ENCODE measurements around the gene KSR1.
"Not testable (repeated sequence)": the region's sequence is repeated elsewhere in the genome, so short reads cannot be mapped to it uniquely, and the experiment has no call there.

The KSR1 gene

GRCh38 chr17:27637818-27638217, 181.6 kb downstream of the KSR1 start:
- H3K4me3 Mint-ChIP-seq, H3K27ac Mint-ChIP-seq: not testable (repeated sequence)
- peaks cover 16% of the 10 kb centered on the region for H3K4me1 Mint-ChIP-seq (ENCODE audit: low read depth)

GRCh38 chr17:27638415-27638914, 182.2 kb downstream of the KSR1 start:
- not testable (repeated sequence) for H3K27me3 Mint-ChIP-seq (ENCODE audit: low read depth); H3K4me1 Mint-ChIP-seq (ENCODE audit: low read depth); H3K9me3 Mint-ChIP-seq; H3K27ac Mint-ChIP-seq; DNase-seq (ENCODE audit: low spot score); H3K4me3 Mint-ChIP-seq
- peaks cover 34% of the 10 kb centered on the region for H3K36me3 Mint-ChIP-seq (ENCODE audit: low read depth)

More at GRCh38 chr17:27637818-27638217, 181.6 kb downstream of the KSR1 start:
- H3K9me3 Mint-ChIP-seq; DNase-seq (ENCODE audit: low spot score); H3K27me3 Mint-ChIP-seq (ENCODE audit: low read depth): not testable (repeated sequence)
- peaks cover 35% of the 10 kb centered on the region for H3K36me3 Mint-ChIP-seq (ENCODE audit: low read depth)

GRCh38 chr17:27640790-27641189, 184.5 kb downstream of the KSR1 start:
- DNase-seq (ENCODE audit: low spot score): no peak
- H3K4me3 Mint-ChIP-seq: no peak overlapping the region
- no peaks in the 10 kb centered on the region for H3K9me3 Mint-ChIP-seq
- peaks cover 28% of the 10 kb centered on the region for H3K36me3 Mint-ChIP-seq (ENCODE audit: low read depth)
- no peaks in the 10 kb centered on the region for H3K4me1 Mint-ChIP-seq (ENCODE audit: low read depth)
- H3K27ac Mint-ChIP-seq: no peak overlapping the region
- H3K27me3 Mint-ChIP-seq (ENCODE audit: low read depth): no peaks in the 10 kb centered on the region

- Mint-ChIP-seq H3K9me3 (no peaks in the 10 kb centered on the region), H3K4me1 (ENCODE audit: low read depth) (no peaks in the 10 kb centered on the region), H3K27me3 (ENCODE audit: low read depth) (no peaks in the 10 kb centered on the region), H3K4me3 (no peak overlapping the region), H3K27ac (no peak overlapping the region), H3K36me3 (ENCODE audit: low read depth) (peaks cover 41% of the 10 kb centered on the region)
- no peak for DNase-seq (ENCODE audit: low spot score)
Measured at GRCh38 chr17:27644586-27644985, 188.3 kb downstream of the KSR1 start.

GRCh38 chr17:27645621-27646020, 189.4 kb downstream of the KSR1 start:
- H3K27me3 Mint-ChIP-seq (ENCODE audit: low read depth); DNase-seq (ENCODE audit: low spot score); H3K9me3 Mint-ChIP-seq; H3K4me3 Mint-ChIP-seq; H3K4me1 Mint-ChIP-seq (ENCODE audit: low read depth): not testable (repeated sequence)
- Mint-ChIP-seq H3K27ac (peak overlapping the region; percentile 41), H3K36me3 (ENCODE audit: low read depth) (peaks cover 36% of the 10 kb centered on the region)

- Mint-ChIP-seq H3K36me3 (ENCODE audit: low read depth) (peaks cover 30% of the 10 kb centered on the region), H3K4me1 (ENCODE audit: low read depth) (no peaks in the 10 kb centered on the region), H3K4me3 (no peak overlapping the region), H3K9me3 (no peaks in the 10 kb centered on the region), H3K27me3 (ENCODE audit: low read depth) (no peaks in the 10 kb centered on the region), H3K27ac (no peak overlapping the region)
- no peak for DNase-seq (ENCODE audit: low spot score)
Measured at GRCh38 chr17:27646232-27646631, 190.0 kb downstream of the KSR1 start.

- H3K36me3 Mint-ChIP-seq (ENCODE audit: low read depth): peaks cover 24% of the 10 kb centered on the region
- peaks cover 3% of the 10 kb centered on the region for H3K4me1 Mint-ChIP-seq (ENCODE audit: low read depth)
- no peak overlapping the region for H3K4me3 Mint-ChIP-seq
- no peaks in the 10 kb centered on the region for H3K27me3 Mint-ChIP-seq (ENCODE audit: low read depth)
- no peaks in the 10 kb centered on the region for H3K9me3 Mint-ChIP-seq
- DNase-seq (ENCODE audit: low spot score): no peak
- H3K27ac Mint-ChIP-seq: peak overlapping the region; percentile 38
Measured at GRCh38 chr17:27647765-27648164, 191.5 kb downstream of the KSR1 start.

GRCh38 chr17:27649111-27649571, 192.9 kb downstream of the KSR1 start:
- Mint-ChIP-seq H3K36me3 (ENCODE audit: low read depth) (peaks cover 19% of the 10 kb centered on the region), H3K27ac (peak overlapping the region; percentile 68)
- not testable (repeated sequence) for DNase-seq (ENCODE audit: low spot score); H3K27me3 Mint-ChIP-seq (ENCODE audit: low read depth); H3K9me3 Mint-ChIP-seq; H3K4me3 Mint-ChIP-seq; H3K4me1 Mint-ChIP-seq (ENCODE audit: low read depth)

GRCh38 chr17:27649929-27650328, 193.7 kb downstream of the KSR1 start:
- DNase-seq (ENCODE audit: low spot score): no peak
- peaks cover 17% of the 10 kb centered on the region for H3K36me3 Mint-ChIP-seq (ENCODE audit: low read depth)
- no peak overlapping the region for H3K4me3 Mint-ChIP-seq
- no peaks in the 10 kb centered on the region for H3K9me3 Mint-ChIP-seq
- peak overlapping the region; percentile 45 for H3K27ac Mint-ChIP-seq
- peaks cover 8% of the 10 kb centered on the region for H3K4me1 Mint-ChIP-seq (ENCODE audit: low read depth)
- H3K27me3 Mint-ChIP-seq (ENCODE audit: low read depth): no peaks in the 10 kb centered on the region

GRCh38 chr17:27650836-27651235, 194.6 kb downstream of the KSR1 start:
- peaks cover 17% of the 10 kb centered on the region for H3K36me3 Mint-ChIP-seq (ENCODE audit: low read depth)
- DNase-seq (ENCODE audit: low spot score): no peak
- no peaks in the 10 kb centered on the region for H3K9me3 Mint-ChIP-seq
- H3K4me3 Mint-ChIP-seq: no peak overlapping the region
- no peak overlapping the region for H3K27ac Mint-ChIP-seq
- no peaks in the 10 kb centered on the region for H3K27me3 Mint-ChIP-seq (ENCODE audit: low read depth)
- H3K4me1 Mint-ChIP-seq (ENCODE audit: low read depth): peaks cover 8% of the 10 kb centered on the region

GRCh38 chr17:27651411-27652345, 195.4 kb downstream of the KSR1 start:
- peak; percentile 55 for DNase-seq (ENCODE audit: low spot score)
- Mint-ChIP-seq H3K27ac (no peak overlapping the region), H3K9me3 (no peaks in the 10 kb centered on the region), H3K4me3 (no peak overlapping the region), H3K4me1 (ENCODE audit: low read depth) (peaks cover 8% of the 10 kb centered on the region), H3K36me3 (ENCODE audit: low read depth) (peaks cover 14% of the 10 kb centered on the region), H3K27me3 (ENCODE audit: low read depth) (no peaks in the 10 kb centered on the region)

GRCh38 chr17:27653449-27653971, 197.3 kb downstream of the KSR1 start:
- not testable (repeated sequence) for H3K4me3 Mint-ChIP-seq; H3K27me3 Mint-ChIP-seq (ENCODE audit: low read depth); H3K9me3 Mint-ChIP-seq; H3K4me1 Mint-ChIP-seq (ENCODE audit: low read depth); DNase-seq (ENCODE audit: low spot score); H3K27ac Mint-ChIP-seq; H3K36me3 Mint-ChIP-seq (ENCODE audit: low read depth)

GRCh38 chr17:27654136-27654535, 197.9 kb downstream of the KSR1 start:
- DNase-seq (ENCODE audit: low spot score): no peak
- no peaks in the 10 kb centered on the region for H3K27me3 Mint-ChIP-seq (ENCODE audit: low read depth)
- H3K27ac Mint-ChIP-seq: no peak overlapping the region
- no peaks in the 10 kb centered on the region for H3K9me3 Mint-ChIP-seq
- H3K4me1 Mint-ChIP-seq (ENCODE audit: low read depth): peaks cover 8% of the 10 kb centered on the region
- H3K4me3 Mint-ChIP-seq: no peak overlapping the region
- H3K36me3 Mint-ChIP-seq (ENCODE audit: low read depth): peaks cover 3% of the 10 kb centered on the region

Measured in T-helper 2 cell treated with Interferon-gamma antibody and Interleukin-4, amounts not matched to agents 5 μg/mL and 100 μg/mL, for 36 hours (primary cell).